ENCODE measurements around the gene COX20. TPM values are rescaled to one million over a fixed set of nuclear protein-coding genes. Genes with fewer than 3 reads are reported as not detected.

COX20 gene
- total and polyA plus RNA-seq, 2 of the 8 experiments (the other 6 are each of a cell fraction or from before 2014, with no cell fraction given): 17.5 to 28.8 TPM

DNA sequence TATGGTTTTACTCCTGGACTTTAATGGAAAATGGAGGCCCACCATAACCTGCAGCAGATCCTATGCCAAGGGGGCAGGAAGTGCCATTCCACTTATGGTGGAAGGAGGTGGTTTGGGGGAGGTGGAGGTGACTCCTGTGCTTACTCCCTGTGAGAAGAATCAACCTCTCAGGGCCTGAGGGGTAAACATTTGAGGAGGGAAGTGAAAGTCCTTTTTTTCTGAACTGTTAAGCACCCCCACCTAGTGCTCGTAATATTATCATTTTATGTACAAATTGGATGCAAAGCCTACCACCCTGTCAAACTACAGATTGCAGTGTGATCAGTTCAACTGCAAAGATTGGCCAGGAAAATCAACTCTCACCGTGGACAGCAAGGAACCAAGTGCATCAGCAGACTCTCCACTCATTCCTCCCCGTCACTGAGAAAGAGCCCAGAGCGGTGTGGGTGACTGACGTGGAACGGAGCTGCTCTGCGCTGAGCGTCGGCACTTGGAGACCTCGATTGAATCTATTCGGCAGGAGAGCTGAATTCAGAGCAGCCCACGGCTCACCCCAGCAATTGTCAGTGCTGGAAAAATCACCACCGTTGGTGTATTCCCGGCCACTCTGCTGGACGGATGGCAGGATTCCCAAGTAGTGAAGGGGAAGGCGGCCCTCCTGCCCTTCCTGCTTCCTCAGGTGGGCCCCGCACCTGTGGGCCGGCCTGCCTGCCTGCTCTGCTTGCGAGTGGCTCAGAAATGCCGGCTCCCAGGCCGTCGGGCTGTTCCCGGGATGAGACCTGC, 46.8 kb upstream of the COX20 start:
- H3K18ac ChIP-seq (ENCODE audit: extremely low read depth, low read length): no peak overlapping the region
- peak overlapping the region; percentile 15; the same call in 1 of the 2 replicates for H2BK5ac ChIP-seq (ENCODE audit: low read depth, low read length)
- no peak overlapping the region for H3K4ac ChIP-seq (replicated peaks; ENCODE audit: insufficient read length, low read depth, low read length)
- no peaks in the 10 kb centered on the region for H3K79me1 ChIP-seq (ENCODE audit: low read depth, low read length)
- H3K4me2 ChIP-seq (ENCODE audit: insufficient read depth in 1 of 2, low read depth in 2 of 2, low read length in 2 of 2): no peak overlapping the region
- H3K14ac ChIP-seq (ENCODE audit: insufficient read length): no peak overlapping the region
- H4K8ac ChIP-seq (ENCODE audit: extremely low read depth, insufficient read depth, low read length): no peak overlapping the region
- POLR2A ChIA-PET (ENCODE audit: partially characterized antibody): no interaction called here
- H2BK120ac ChIP-seq (replicated peaks; ENCODE audit: low read depth, low read length): no peak overlapping the region
- no peak overlapping the region for H3K27ac ChIP-seq (ENCODE audit: low read depth, low read length)
- H3K9me3 ChIP-seq (ENCODE audit: insufficient read depth in 2 of 2, low read depth in 1 of 2, low read length in 1 of 2): no peaks in the 10 kb centered on the region; a peak in 1 of 4 replicates
- H3K36me3 ChIP-seq (ENCODE audit: control insufficient read depth in 2 of 4, insufficient read depth in 4 of 4, low read length in 3 of 4): no peaks in the 10 kb centered on the region
- peak overlapping the region; percentile 90 for H2AFZ ChIP-seq (ENCODE audit: low read length)
- no peak for DNase-seq (ENCODE audit: low read depth in 1 of 2, low spot score in 2 of 2)
- H4K20me1 ChIP-seq (replicated peaks in 1 of 2; ENCODE audit: control insufficient read depth in 1 of 2, insufficient read depth in 2 of 2, low read length in 2 of 2): no peaks in the 10 kb centered on the region
- H3K4me3 ChIP-seq (ENCODE audit: extremely low read depth in 1 of 4, insufficient read depth in 2 of 4, low read depth in 3 of 4, low read length in 4 of 4): no peak overlapping the region
- H2BK20ac ChIP-seq (ENCODE audit: low read length): peak overlapping the region; percentile 72; the same call in 1 of the 2 replicates
- H2BK15ac ChIP-seq (ENCODE audit: low read length): peak overlapping the region; percentile 55; the same call in 1 of the 2 replicates
- H3K27me3 ChIP-seq (replicated peaks in 1 of 4; ENCODE audit: control insufficient read depth in 3 of 4, extremely low read depth in 1 of 4, insufficient read depth in 3 of 4, low read length in 3 of 4): no peaks in the 10 kb centered on the region
- no peaks in the 10 kb centered on the region for H3K79me2 ChIP-seq (ENCODE audit: control insufficient read depth in 1 of 2, insufficient read depth in 2 of 2, low read length in 2 of 2)
- 0 out of 2 replicates have a peak overlapping the region, but pooled peaks have one; percentile 53 for H2AK5ac ChIP-seq (ENCODE audit: low read depth, low read length)
- peak overlapping the region; percentile 6; the same call in 1 of the 2 replicates for H2BK12ac ChIP-seq (ENCODE audit: low read depth, low read length)
- H3K4me1 ChIP-seq (replicated peaks in 1 of 4; ENCODE audit: control insufficient read depth in 3 of 4, insufficient read depth in 4 of 4, low read length in 3 of 4): peaks cover 0 to 8% (median 3%) of the 10 kb centered on the region in 4 experiments; a peak in 4 of 7 replicates
- no peak overlapping the region for H3K23ac ChIP-seq (ENCODE audit: insufficient read length)
- CTCF ChIA-PET (ENCODE audit: partially characterized antibody): interaction anchor here (0.9 to 2.9 kb wide), 4 partner anchors 9 to 185 kb away, joined by 3 to 11 read pairs (median 6); no protein-coding TSS in a partner anchor
- no peak overlapping the region for H4K91ac ChIP-seq (replicated peaks; ENCODE audit: insufficient read length, low read length)
- H3K9ac ChIP-seq (replicated peaks in 1 of 4; ENCODE audit: extremely low read depth in 1 of 4, low read depth in 3 of 4, low read length in 3 of 4): no peak overlapping the region; a peak in 1 of 7 replicates
- H4K5ac ChIP-seq (ENCODE audit: insufficient read length, low read depth, low read length): no peak overlapping the region
- no peak for FAIRE-seq
- H3K56ac ChIP-seq (replicated peaks; ENCODE audit: insufficient read length, low read depth, low read length): no peak overlapping the region
- WGBS, 2 experiments (ENCODE audit: extremely low coverage in 1 of 2, insufficient coverage in 1 of 2, insufficient read length in 1 of 2, insufficient replicate concordance in 2 of 2, low coverage in 1 of 2, low lambda C conversion rate in 2 of 2, missing lambda C conversion rate in 1 of 2): 85% methylated on average over 23 of the region's 23 CpGs; no CpG with 5 or more reads in 1 of the 2 experiments
- no peaks in the 10 kb centered on the region for H3K23me2 ChIP-seq (ENCODE audit: low read depth, low read length)
- TF ChIP-seq RXRA (IDR thresholded peaks at IDR 0.05; ENCODE audit: insufficient read depth, low read depth, low read length): no peak
- no peak for TF ChIP-seq RBBP5 (IDR thresholded peaks at IDR 0.05; ENCODE audit: borderline replicate concordance, low read depth, low read length)

Data from H1 (cell line).